GM23248 (cell line): ENCODE results near the gene JUND. TPM values are rescaled to one million over a fixed set of nuclear protein-coding genes. Genes with fewer than 3 reads are reported as not detected.

ENCODE experiments used
- DNase-seq: peaks from one replicate; pipeline ENCODE4 v3.0.0-alpha.2; 2015
- H2AFZ ChIP-seq: fragments of 200-600 bp; sonication (generic); 2 replicates; pipeline ENCODE4 v1.6.1; 2016; ENCODE audit warnings: antibody characterized with exemption
- H3F3A ChIP-seq: fragments of 200-600 bp; sonication (generic); 2 replicates; pipeline ENCODE4 v1.6.1; 2016; ENCODE audit warnings: mild to moderate bottlenecking, antibody characterized with exemption, mixed run types; ENCODE audit not compliant: insufficient read depth
- H3K27ac ChIP-seq: fragments of 200-600 bp; sonication (generic); 2 replicates; pipeline ENCODE4 v1.5.1; 2016; ENCODE audit warnings: mild to moderate bottlenecking
- H3K27me3 ChIP-seq: fragments of 200-600 bp; sonication (generic); replicated peaks from 2 replicates; pipeline ENCODE4 v1.6.1; 2016; ENCODE audit warnings: mild to moderate bottlenecking; ENCODE audit not compliant: insufficient read depth
- H3K36me3 ChIP-seq: fragments of 200-600 bp; sonication (generic); 2 replicates; pipeline ENCODE4 v1.6.1; 2016; ENCODE audit warnings: low read depth, mild to moderate bottlenecking
- H3K4me1 ChIP-seq: fragments of 200-600 bp; sonication (generic); 2 replicates; pipeline ENCODE4 v1.6.1; 2016; ENCODE audit warnings: mild to moderate bottlenecking; ENCODE audit not compliant: insufficient read depth
- H3K4me2 ChIP-seq: fragments of 200-600 bp; sonication (generic); one replicate; pipeline ENCODE4 v1.6.1; 2016; ENCODE audit warnings: mild to moderate bottlenecking; ENCODE audit not compliant: unreplicated experiment
- H3K4me3 ChIP-seq: fragments of 200-600 bp; sonication (generic); 2 replicates; pipeline ENCODE4 v1.5.1; 2016; ENCODE audit warnings: mild to moderate bottlenecking
- H3K79me2 ChIP-seq: fragments of 200-600 bp; sonication (generic); 2 replicates; pipeline ENCODE4 v1.6.1; 2016; ENCODE audit warnings: mild to moderate bottlenecking; ENCODE audit not compliant: insufficient read depth
- H3K9ac ChIP-seq: fragments of 200-600 bp; sonication (generic); 2 replicates; pipeline ENCODE4 v1.6.1; 2016; ENCODE audit warnings: mild to moderate bottlenecking
- H3K9me2 ChIP-seq: fragments of 200-600 bp; sonication (generic); 2 replicates; pipeline ENCODE4 v1.6.1; 2016; ENCODE audit warnings: mixed run types, mild to moderate bottlenecking, moderate library complexity; ENCODE audit not compliant: insufficient read depth
- H3K9me3 ChIP-seq: fragments of 200-600 bp; sonication (generic); one replicate; pipeline ENCODE4 v1.6.1; 2017; ENCODE audit warnings: low read depth
- H4K20me1 ChIP-seq: fragments of 200-600 bp; sonication (generic); 2 replicates; pipeline ENCODE4 v1.6.0; 2016; ENCODE audit not compliant: insufficient read depth
- EZH2 ChIP-seq: fragments of 200-600 bp; sonication (generic); IDR thresholded peaks from 2 replicates; pipeline ENCODE4 v1.6.1; 2018; ENCODE audit warnings: antibody characterized with exemption, mild to moderate bottlenecking; ENCODE audit not compliant: insufficient read depth, poor library complexity, severe bottlenecking
- EZH2phosphoT487 ChIP-seq: fragments of 200-600 bp; sonication (generic); IDR thresholded peaks from 2 replicates; pipeline ENCODE4 v1.6.1; 2018; ENCODE audit warnings: antibody characterized with exemption, moderate library complexity, mild to moderate bottlenecking, low read depth; ENCODE audit not compliant: insufficient read depth
- WGBS, 2 experiments: methylation state at CpG; one replicate each; pipeline ENCODE4 v1.1.6; 2015 to 2017; ENCODE audit warnings: low lambda C conversion rate in 2 of 2, low coverage in 1 of 2; ENCODE audit errors: missing lambda C conversion rate in 2 of 2; 5-methylcytosine and 5-hydroxymethylcytosine counted together
- in situ Hi-C: fragments of 300-500 bp; cut with MboI; formaldehyde crosslinking; loops from 2 replicates; pipeline ENCODE4 v1.15.0; 2020
- polyA plus RNA-seq: library from polyadenylated mRNA; unstranded; fragments of >200 nt; fragmentation: Nextera tagmentation; extraction: Ambion mirVana; gene quantifications from 2 replicates; pipeline ENCODE4 v1.2.1, GENCODE V29; 2016
- total RNA-seq: library from RNA; depleted of rRNA; stranded (reverse); fragments of >200 nt; shearing (Covaris generic); gene quantifications from 2 replicates; pipeline ENCODE4 v1.2.3, GENCODE V29; 2014

The JUND gene
- total and polyA plus RNA-seq, 2 experiments from 2014 or later = 15.3 to 172 TPM

GRCh38 chr19:18304208-18304457, 22.7 kb upstream of the JUND start:
- Histone ChIP-seq H4K20me1 (no peaks in the 10 kb centered on the region), H3K9ac (peak overlapping the region; percentile 89), H3K27ac (peak overlapping the region; percentile 98), H3K79me2 (no peaks in the 10 kb centered on the region), H3K4me3 (peak overlapping the region; percentile 63), H3K36me3 (no peaks in the 10 kb centered on the region), H3K9me3 (no peaks in the 10 kb centered on the region), H3K27me3 (no peaks in the 10 kb centered on the region), H2AFZ (no peak overlapping the region), H3K4me1 (peaks cover 21% of the 10 kb centered on the region), H3F3A (peaks cover 28% of the 10 kb centered on the region), H3K9me2 (no peaks in the 10 kb centered on the region), H3K4me2 (peak overlapping the region; percentile 80)
- DNase-seq = no peak
- no peak for TF ChIP-seq EZH2phosphoT487
- no peak for TF ChIP-seq EZH2
- 8 to 10% methylated on average over 2 of the region's 2 CpGs for WGBS, 2 experiments
- in situ Hi-C loops = no loop called here

DNA sequence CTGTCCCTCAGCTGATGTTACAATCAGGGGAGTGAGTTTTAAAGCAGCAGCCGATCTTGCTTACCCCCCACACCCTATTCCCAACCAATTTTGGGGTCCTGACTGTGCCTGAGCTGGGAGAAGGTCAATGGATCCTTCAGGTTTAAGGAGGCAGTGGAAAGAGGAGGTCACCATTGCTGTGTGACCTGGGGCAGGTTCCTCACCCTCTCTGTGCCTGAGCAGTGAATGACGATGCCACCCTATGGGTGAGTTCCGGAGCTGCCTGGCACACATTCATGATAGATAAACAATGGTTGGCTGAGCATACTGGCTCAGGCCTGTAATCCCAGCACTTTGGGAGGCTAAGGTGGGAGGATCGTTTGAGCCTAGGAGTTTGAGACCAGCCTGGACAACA, 20.3 kb upstream of the JUND start:
- Histone ChIP-seq H3K4me2 (no peak overlapping the region), H2AFZ (no peak overlapping the region), H3K4me1 (peaks cover 33% of the 10 kb centered on the region), H3K79me2 (no peaks in the 10 kb centered on the region), H3K9me3 (no peaks in the 10 kb centered on the region), H3F3A (peaks cover 44% of the 10 kb centered on the region), H3K4me3 (no peak overlapping the region), H3K36me3 (no peaks in the 10 kb centered on the region), H4K20me1 (no peaks in the 10 kb centered on the region), H3K27ac (no peak overlapping the region), H3K9me2 (no peaks in the 10 kb centered on the region), H3K9ac (no peak overlapping the region), H3K27me3 (no peaks in the 10 kb centered on the region)
- in situ Hi-C loops = no loop called here
- no peak for TF ChIP-seq EZH2phosphoT487
- no peak for TF ChIP-seq EZH2
- 65 to 70% methylated on average over 4 of the region's 4 CpGs for WGBS, 2 experiments
- DNase-seq = peak; percentile 28

DNA sequence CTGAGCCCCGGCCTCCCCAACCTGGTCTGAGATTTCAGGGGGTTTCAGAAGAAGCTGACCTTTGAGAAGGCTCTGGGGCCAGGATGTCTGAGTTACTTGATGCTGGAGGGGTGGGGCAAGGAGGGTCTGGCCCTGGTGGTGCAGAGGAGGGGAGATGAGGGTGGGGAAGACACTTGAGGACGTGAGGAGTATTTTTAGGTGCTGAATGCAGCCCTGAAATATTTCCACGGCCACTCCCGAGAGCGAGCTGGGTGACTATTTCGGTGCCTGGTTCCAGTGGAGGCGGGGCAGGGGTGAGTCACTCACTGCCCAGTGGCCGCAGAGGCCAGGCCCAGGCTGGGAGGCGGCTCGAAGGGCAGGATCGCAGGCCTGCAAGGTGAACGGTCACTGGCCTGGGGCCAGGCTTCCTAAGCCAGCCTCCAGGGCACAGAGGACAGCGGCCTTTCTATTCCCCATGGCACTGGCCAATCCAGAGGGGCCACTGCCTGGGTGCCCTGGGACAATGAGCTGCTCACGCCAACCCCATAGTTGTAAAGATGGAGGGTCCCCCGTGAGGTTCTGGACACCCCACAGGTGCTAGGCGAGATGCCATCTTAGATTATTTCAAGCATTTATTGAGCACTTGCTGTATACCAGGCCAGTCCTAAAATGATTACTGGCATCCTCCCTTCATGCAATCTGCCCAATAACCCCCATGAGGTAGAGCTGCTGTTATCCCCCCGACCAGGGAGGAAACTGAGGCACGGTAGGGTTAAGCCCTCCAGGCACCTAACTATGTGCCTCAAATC, 19.7 kb upstream of the JUND start:
- DNase-seq = peak; percentile 90
- H3K9me2 ChIP-seq = no peaks in the 10 kb centered on the region
- no peaks in the 10 kb centered on the region for H3K27me3 ChIP-seq
- no peaks in the 10 kb centered on the region for H3K79me2 ChIP-seq
- peak overlapping the region; percentile 83 for H3K27ac ChIP-seq
- H3F3A ChIP-seq = peaks cover 38% of the 10 kb centered on the region
- peak overlapping the region; percentile 29 for H3K4me2 ChIP-seq
- no peaks in the 10 kb centered on the region for H3K9me3 ChIP-seq
- in situ Hi-C loops = no loop called here
- H2AFZ ChIP-seq = no peak overlapping the region; the same call in 1 of the 2 replicates
- H4K20me1 ChIP-seq = no peaks in the 10 kb centered on the region
- WGBS, 2 experiments = 38 to 45% methylated on average over 12 to 17 of the region's 18 CpGs
- H3K4me3 ChIP-seq = no peak overlapping the region
- H3K36me3 ChIP-seq = no peaks in the 10 kb centered on the region
- peak overlapping the region; percentile 66 for H3K9ac ChIP-seq
- no peak for TF ChIP-seq EZH2phosphoT487
- TF ChIP-seq EZH2 = no peak
- H3K4me1 ChIP-seq = peaks cover 33% of the 10 kb centered on the region

- TF ChIP-seq EZH2 (no peak), EZH2phosphoT487 (no peak)
- H3K9me2 ChIP-seq = no peaks in the 10 kb centered on the region
- H3F3A ChIP-seq = peaks cover 31% of the 10 kb centered on the region
- H3K27ac ChIP-seq = no peak overlapping the region
- DNase-seq = no peak
- WGBS, 2 experiments = 88 to 90% methylated on average over 9 of the region's 9 CpGs
- no peak overlapping the region for H2AFZ ChIP-seq
- in situ Hi-C loops = no loop called here
- H3K4me1 ChIP-seq = peaks cover 33% of the 10 kb centered on the region
- no peak overlapping the region for H3K4me2 ChIP-seq
- H3K27me3 ChIP-seq = no peaks in the 10 kb centered on the region
- no peak overlapping the region for H3K9ac ChIP-seq
- H4K20me1 ChIP-seq = no peaks in the 10 kb centered on the region
- no peaks in the 10 kb centered on the region for H3K9me3 ChIP-seq
- H3K79me2 ChIP-seq = no peaks in the 10 kb centered on the region
- no peaks in the 10 kb centered on the region for H3K36me3 ChIP-seq
- no peak overlapping the region for H3K4me3 ChIP-seq
Measured at GRCh38 chr19:18299654-18300053, 18.2 kb upstream of the JUND start.
